HepG2 (cell line): Measurements from ENCODE around the gene PADI4.

ENCODE experiments used
- CENPBD1 ChIP-seq: sonication (generic); formaldehyde crosslinking; IDR thresholded peaks from 2 replicates; pipeline ENCODE4 v1.8.0; 2022; ENCODE audit warnings: missing genetic modification reagents, low read depth, mild to moderate bottlenecking, borderline replicate concordance
- CTCF ChIP-seq: sonication (generic); formaldehyde crosslinking; IDR thresholded peaks from 2 replicates; pipeline ENCODE4 v1.5.0; 2020; ENCODE audit warnings: mild to moderate bottlenecking, missing genetic modification reagents, moderate library complexity
- ELF4 ChIP-seq: sonication (generic); formaldehyde crosslinking; IDR thresholded peaks from 2 replicates; pipeline ENCODE4 v1.5.0; 2020; ENCODE audit warnings: missing genetic modification reagents, mild to moderate bottlenecking, moderate library complexity, borderline replicate concordance
- JUN ChIP-seq: sonication (generic); formaldehyde crosslinking; IDR thresholded peaks from 2 replicates; pipeline ENCODE4 v1.4.0; 2020; ENCODE audit warnings: mild to moderate bottlenecking, missing genetic modification reagents
- KAT7 ChIP-seq: IDR thresholded peaks from 2 replicates; pipeline ENCODE4 v1.6.1; 2018; ENCODE audit warnings: borderline replicate concordance, missing compliant biosample characterization
- KAT8 ChIP-seq: IDR thresholded peaks from 2 replicates; pipeline ENCODE4 v1.6.1; 2016; ENCODE audit warnings: missing genetic modification reagents, missing compliant biosample characterization
- MAF1 ChIP-seq: sonication (generic); formaldehyde crosslinking; IDR thresholded peaks from 2 replicates; pipeline ENCODE4 v1.5.0; 2020; ENCODE audit warnings: missing genetic modification reagents, borderline replicate concordance
- STAT6 ChIP-seq: sonication (generic); formaldehyde crosslinking; IDR thresholded peaks from 2 replicates; pipeline ENCODE4 v1.4.0; 2020; ENCODE audit warnings: missing genetic modification reagents, mild to moderate bottlenecking, borderline replicate concordance
- TBL1XR1 ChIP-seq: fragments of 150-350 bp; IDR thresholded peaks from 2 replicates; pipeline ENCODE4 v1.6.1; 2014; ENCODE audit warnings: borderline replicate concordance, low read length; ENCODE audit not compliant: partially characterized antibody
- XRCC5 ChIP-seq: fragments of 200-400 bp; formaldehyde crosslinking; optimal IDR thresholded peaks from 2 replicates; pipeline ENCODE3; 2017; ENCODE audit warnings: mild to moderate bottlenecking, low read length
- ZNF550 ChIP-seq: sonication (generic); formaldehyde crosslinking; IDR thresholded peaks from 2 replicates; pipeline ENCODE4 v1.4.0; 2020; ENCODE audit warnings: mild to moderate bottlenecking, missing genetic modification reagents, borderline replicate concordance

- no peak for TF ChIP-seq XRCC5
- TF ChIP-seq CTCF (CRISPR knock-in tag), result no peak
- TF ChIP-seq CENPBD1, result no peak
- TF ChIP-seq KAT8 (CRISPR knock-in tag), result no peak
- TF ChIP-seq ZNF550 (CRISPR knock-in tag), result no peak
- TF ChIP-seq ELF4 (CRISPR knock-in tag), result no peak
- no peak for TF ChIP-seq TBL1XR1
- TF ChIP-seq STAT6 (CRISPR knock-in tag), result no peak
- no peak for TF ChIP-seq JUN
- no peak for TF ChIP-seq MAF1 (CRISPR knock-in tag)
- no peak for TF ChIP-seq KAT7 (CRISPR knock-in tag)
Measured at GRCh38 chr1:17265162-17265561, 42.8 kb upstream of the PADI4 start.
